ENCODE results near the gene PLPP7. TPM values are rescaled to one million over a fixed set of nuclear protein-coding genes. Genes with fewer than 3 reads are reported as not detected.
"Not testable (repeated sequence)": the region's sequence is repeated elsewhere in the genome, so short reads cannot be mapped to it uniquely, and the experiment has no call there.

Gene PLPP7
- polyA plus RNA-seq, 1 donor from 2014 or later = 1.7 TPM

- Mint-ChIP-seq H3K27ac (no peak overlapping the region), H3K9me3 (no peaks in the 10 kb centered on the region), H3K36me3 (peaks cover 2% of the 10 kb centered on the region), H3K4me1 (peaks cover 0 to 6% (median 3%) of the 10 kb centered on the region in 3 donors), H3K27me3 (peaks cover 7% of the 10 kb centered on the region), H3K4me3 (peak overlapping the region in 1 of 4 donors; percentile 12)
Measured at GRCh38 chr9:131337131-131337848, 47.8 kb downstream of the PLPP7 start.

GRCh38 chr9:131339212-131339611, 49.7 kb downstream of the PLPP7 start:
- H3K27me3 Mint-ChIP-seq = peaks cover 12% of the 10 kb centered on the region
- not testable (repeated sequence) for H3K9me3 Mint-ChIP-seq, H3K4me3 Mint-ChIP-seq, H3K4me1 Mint-ChIP-seq, H3K36me3 Mint-ChIP-seq, H3K27ac Mint-ChIP-seq

- peak overlapping the region in 1 of 4 donors; percentile 68 for H3K4me3 Mint-ChIP-seq
- H3K27me3 Mint-ChIP-seq = peaks cover 14% of the 10 kb centered on the region
- not testable (repeated sequence) for H3K9me3 Mint-ChIP-seq, H3K36me3 Mint-ChIP-seq, H3K4me1 Mint-ChIP-seq
- peak overlapping the region in 1 of 3 donors; percentile 10 for H3K27ac Mint-ChIP-seq
Measured at GRCh38 chr9:131344931-131345535, 55.5 kb downstream of the PLPP7 start.

GRCh38 chr9:131346559-131346958, 57.0 kb downstream of the PLPP7 start:
- peaks cover 1% of the 10 kb centered on the region for H3K36me3 Mint-ChIP-seq
- H3K27me3 Mint-ChIP-seq = peaks cover 12% of the 10 kb centered on the region
- H3K4me1 Mint-ChIP-seq = peaks cover 2 to 6% (median 6%) of the 10 kb centered on the region in 3 donors
- H3K27ac Mint-ChIP-seq = no peak overlapping the region
- H3K4me3 Mint-ChIP-seq = no peak overlapping the region
- peaks cover 0 to 2% (median 0%) of the 10 kb centered on the region in 3 donors for H3K9me3 Mint-ChIP-seq

- Mint-ChIP-seq H3K9me3 (peaks cover 0 to 2% (median 0%) of the 10 kb centered on the region in 3 donors), H3K27me3 (peaks cover 10% of the 10 kb centered on the region), H3K36me3 (peaks cover 1% of the 10 kb centered on the region), H3K4me1 (peaks cover 2 to 6% (median 6%) of the 10 kb centered on the region in 3 donors), H3K27ac (no peak overlapping the region), H3K4me3 (no peak overlapping the region)
Measured at GRCh38 chr9:131347376-131348020, 58.0 kb downstream of the PLPP7 start.

GRCh38 chr9:131348631-131349521, 59.4 kb downstream of the PLPP7 start:
- peaks cover 0 to 2% (median 0%) of the 10 kb centered on the region in 3 donors for H3K9me3 Mint-ChIP-seq
- peaks cover 1% of the 10 kb centered on the region for H3K36me3 Mint-ChIP-seq
- H3K27ac Mint-ChIP-seq = no peak overlapping the region
- H3K27me3 Mint-ChIP-seq = peaks cover 7% of the 10 kb centered on the region
- peaks cover 2 to 6% (median 6%) of the 10 kb centered on the region in 3 donors for H3K4me1 Mint-ChIP-seq
- H3K4me3 Mint-ChIP-seq = peak overlapping the region in 1 of 4 donors; percentile 74

GRCh38 chr9:131349522-131349880, 60.0 kb downstream of the PLPP7 start:
- Mint-ChIP-seq H3K4me1 (peaks cover 2 to 6% (median 6%) of the 10 kb centered on the region in 3 donors), H3K36me3 (peaks cover 1% of the 10 kb centered on the region), H3K27ac (no peak overlapping the region), H3K4me3 (no peak overlapping the region), H3K27me3 (peaks cover 5% of the 10 kb centered on the region), H3K9me3 (peaks cover 0 to 2% (median 0%) of the 10 kb centered on the region in 3 donors)

GRCh38 chr9:131349881-131350563, 60.5 kb downstream of the PLPP7 start:
- Mint-ChIP-seq H3K27ac (no peak overlapping the region), H3K27me3 (peaks cover 5% of the 10 kb centered on the region), H3K36me3 (peaks cover 1% of the 10 kb centered on the region), H3K4me1 (peaks cover 2 to 6% (median 6%) of the 10 kb centered on the region in 3 donors), H3K4me3 (peak overlapping the region in 2 of 4 donors; percentile 65 to 72), H3K9me3 (peaks cover 0 to 2% (median 0%) of the 10 kb centered on the region in 3 donors)

- H3K4me3 Mint-ChIP-seq = peak overlapping the region in 2 of 4 donors; percentile 48 to 88
- H3K27ac Mint-ChIP-seq, H3K27me3 Mint-ChIP-seq, H3K36me3 Mint-ChIP-seq, H3K9me3 Mint-ChIP-seq, H3K4me1 Mint-ChIP-seq: not testable (repeated sequence)
Measured at GRCh38 chr9:131356479-131356878, 67.0 kb downstream of the PLPP7 start.

- Mint-ChIP-seq H3K9me3 (no peaks in the 10 kb centered on the region), H3K27me3 (peaks cover 3% of the 10 kb centered on the region), H3K27ac (no peak overlapping the region), H3K4me1 (peaks cover 0 to 4% (median 3%) of the 10 kb centered on the region in 3 donors), H3K4me3 (peak overlapping the region in 2 of 4 donors; percentile 17 to 47), H3K36me3 (no peaks in the 10 kb centered on the region)
Measured at GRCh38 chr9:131358556-131358955, 69.0 kb downstream of the PLPP7 start.

Other genes starting within 250 kb of the PLPP7 start
- gene AIF1L, start 193.2 kb upstream of the PLPP7 start, polyA plus RNA-seq = not detected
- gene NUP214, start 164.1 kb upstream of the PLPP7 start, polyA plus RNA-seq = 23.0 TPM
- 18.3 TPM for gene FAM78A, start 13.2 kb upstream of the PLPP7 start, polyA plus RNA-seq
- gene PRRC2B, start 104.4 kb downstream of the PLPP7 start, polyA plus RNA-seq = 34.1 TPM
- gene POMT1, start 213.2 kb downstream of the PLPP7 start, polyA plus RNA-seq = 5.1 TPM
- gene UCK1, start 241.5 kb downstream of the PLPP7 start, polyA plus RNA-seq = 26.2 TPM

All from IgD-negative memory B cell (primary cell).